VCaP (cell line): ENCODE results near the gene GOLPH3.

Experiments
- H3K27ac ChIP-seq: fragments of 450-650 bp; 2 replicates; pipeline ENCODE4 v1.5.1; 2017
- TF ChIP-seq, protein P1 (sequence below): fragments of 450-650 bp; conservative IDR thresholded peaks from 2 replicates; pipeline ENCODE4 v1.5.1; 2017; ENCODE audit warnings: mild to moderate bottlenecking, moderate library complexity

GOLPH3 gene

DNA sequence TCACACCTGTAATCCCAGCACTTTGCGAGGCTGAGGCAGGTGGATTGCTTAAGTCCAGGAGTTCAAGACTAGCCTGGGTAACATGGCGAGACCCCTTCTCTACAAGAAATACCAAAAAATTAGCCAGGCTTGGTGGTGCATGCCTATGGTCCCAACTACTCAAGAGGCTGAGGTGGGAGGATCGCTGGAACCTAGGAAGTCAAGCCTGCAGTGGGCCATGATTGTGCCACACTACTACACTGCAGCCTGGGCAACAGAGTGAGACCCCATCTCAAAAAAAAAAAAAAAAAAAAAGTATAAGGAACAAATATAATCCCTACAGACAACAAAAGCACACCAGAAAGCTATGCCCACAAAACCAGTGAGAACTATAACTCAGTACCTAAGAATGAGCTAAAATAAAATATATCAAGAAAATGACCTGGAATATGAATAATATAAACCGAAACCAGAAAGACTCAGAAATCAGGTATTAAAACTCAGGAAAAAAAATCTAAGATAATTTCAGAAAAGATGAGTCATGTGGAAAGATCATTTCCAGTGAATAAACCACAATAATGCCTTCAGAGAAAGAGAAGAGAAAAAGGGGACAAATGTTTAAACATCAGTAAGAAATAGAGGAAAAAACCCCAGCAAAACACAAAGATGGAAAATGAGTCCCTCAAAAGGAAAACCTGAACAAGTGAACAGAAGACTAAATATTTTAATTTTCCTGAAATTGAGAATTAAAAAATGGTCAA, 57.4 kb downstream of the GOLPH3 start:
- TF ChIP-seq, protein P1, sequence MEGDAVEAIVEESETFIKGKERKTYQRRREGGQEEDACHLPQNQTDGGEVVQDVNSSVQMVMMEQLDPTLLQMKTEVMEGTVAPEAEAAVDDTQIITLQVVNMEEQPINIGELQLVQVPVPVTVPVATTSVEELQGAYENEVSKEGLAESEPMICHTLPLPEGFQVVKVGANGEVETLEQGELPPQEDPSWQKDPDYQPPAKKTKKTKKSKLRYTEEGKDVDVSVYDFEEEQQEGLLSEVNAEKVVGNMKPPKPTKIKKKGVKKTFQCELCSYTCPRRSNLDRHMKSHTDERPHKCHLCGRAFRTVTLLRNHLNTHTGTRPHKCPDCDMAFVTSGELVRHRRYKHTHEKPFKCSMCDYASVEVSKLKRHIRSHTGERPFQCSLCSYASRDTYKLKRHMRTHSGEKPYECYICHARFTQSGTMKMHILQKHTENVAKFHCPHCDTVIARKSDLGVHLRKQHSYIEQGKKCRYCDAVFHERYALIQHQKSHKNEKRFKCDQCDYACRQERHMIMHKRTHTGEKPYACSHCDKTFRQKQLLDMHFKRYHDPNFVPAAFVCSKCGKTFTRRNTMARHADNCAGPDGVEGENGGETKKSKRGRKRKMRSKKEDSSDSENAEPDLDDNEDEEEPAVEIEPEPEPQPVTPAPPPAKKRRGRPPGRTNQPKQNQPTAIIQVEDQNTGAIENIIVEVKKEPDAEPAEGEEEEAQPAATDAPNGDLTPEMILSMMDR: no peak
- H3K27ac ChIP-seq: peak overlapping the region; percentile 8; the same call in 1 of the 2 replicates

DNA sequence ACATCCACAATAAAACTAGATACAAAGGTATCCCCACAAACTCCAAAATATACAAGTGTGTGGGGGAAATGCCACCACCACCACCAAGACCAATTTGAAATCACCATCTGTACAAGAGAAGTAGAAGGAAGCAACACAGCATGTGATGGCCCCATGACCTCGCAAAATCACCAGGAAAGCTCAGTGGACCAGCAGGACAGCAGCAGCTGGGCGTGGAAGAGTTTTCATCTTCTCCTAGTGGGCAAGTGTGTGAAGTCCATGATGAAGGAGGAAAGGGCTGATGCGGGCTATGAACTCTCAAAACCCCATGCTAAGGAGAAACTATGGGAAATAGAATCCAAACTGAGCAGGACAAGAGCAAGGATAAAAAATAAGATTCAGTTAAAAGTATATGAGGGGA, 58.1 kb downstream of the GOLPH3 start:
- H3K27ac ChIP-seq: peak overlapping the region; percentile 8; the same call in 1 of the 2 replicates
- TF ChIP-seq, protein P1: no peak

DNA sequence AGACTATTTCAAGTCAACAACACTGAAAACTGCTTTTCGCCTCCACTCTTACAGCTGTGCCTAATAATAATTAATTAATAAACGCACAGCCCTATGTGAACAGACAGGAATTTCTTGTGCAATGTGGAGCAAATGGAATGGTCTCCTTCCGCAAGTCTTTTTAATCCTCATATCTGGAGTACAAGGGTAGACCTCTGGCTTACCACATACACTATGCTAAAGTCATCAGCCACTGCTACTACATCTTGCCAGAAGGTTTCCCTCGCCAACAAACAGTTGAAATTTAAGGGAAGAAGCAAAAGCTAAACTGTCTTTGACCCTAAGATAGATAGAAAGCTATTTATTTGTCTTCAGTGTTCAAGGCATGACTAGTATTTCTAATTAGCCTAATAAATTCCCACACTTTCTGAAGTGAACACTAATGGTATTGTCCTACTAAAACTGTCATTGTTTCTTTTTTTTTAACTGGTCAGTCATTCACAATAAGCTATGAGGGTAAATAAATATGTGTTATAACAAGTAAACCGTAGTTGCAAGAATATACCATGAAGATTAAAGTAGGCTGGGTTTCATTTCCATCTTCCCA, 63.9 kb downstream of the GOLPH3 start:
- TF ChIP-seq, protein P1: no peak
- H3K27ac ChIP-seq: no peak overlapping the region

DNA sequence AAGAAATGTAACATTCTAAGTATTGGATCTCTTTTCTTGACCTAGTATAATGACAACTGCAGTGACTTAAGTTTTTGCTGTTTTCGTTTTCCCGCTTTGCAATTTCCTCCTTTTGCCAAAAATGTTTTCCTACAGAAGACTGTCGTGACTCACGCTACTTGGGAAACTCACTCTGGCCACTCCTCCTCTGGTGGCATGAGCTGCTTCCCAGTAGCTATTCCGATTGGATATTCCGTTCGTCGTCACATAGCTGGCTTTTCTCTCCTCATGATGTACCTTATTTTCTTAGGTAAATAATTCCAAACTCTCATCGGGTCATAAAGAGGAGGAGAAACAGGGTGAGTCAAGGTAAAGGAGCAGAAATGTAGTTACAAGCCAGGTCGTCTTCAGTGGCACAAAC, 64.9 kb downstream of the GOLPH3 start:
- TF ChIP-seq, protein P1: no peak
- H3K27ac ChIP-seq: no peak overlapping the region

DNA sequence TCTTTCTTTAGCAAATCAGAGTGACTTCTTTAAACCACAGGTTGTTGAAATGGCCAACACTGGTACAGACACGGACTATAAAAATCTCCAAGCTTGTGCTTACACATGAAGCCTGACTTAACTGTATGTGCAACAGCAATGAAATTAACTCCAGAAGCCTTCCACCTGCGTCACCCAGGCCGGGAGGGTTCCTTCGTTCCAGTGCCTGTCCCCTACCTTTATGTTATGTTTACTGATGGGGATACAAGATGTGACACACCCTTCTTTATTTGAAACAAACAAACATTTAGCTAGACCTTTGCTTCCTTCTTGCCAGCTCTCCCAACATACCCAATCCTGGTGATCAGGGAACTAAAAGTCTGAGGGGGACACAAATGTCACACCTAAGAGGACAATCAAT, 66.0 kb downstream of the GOLPH3 start:
- peak overlapping the region; percentile 15; the same call in 1 of the 2 replicates for H3K27ac ChIP-seq
- TF ChIP-seq, protein P1: no peak

DNA sequence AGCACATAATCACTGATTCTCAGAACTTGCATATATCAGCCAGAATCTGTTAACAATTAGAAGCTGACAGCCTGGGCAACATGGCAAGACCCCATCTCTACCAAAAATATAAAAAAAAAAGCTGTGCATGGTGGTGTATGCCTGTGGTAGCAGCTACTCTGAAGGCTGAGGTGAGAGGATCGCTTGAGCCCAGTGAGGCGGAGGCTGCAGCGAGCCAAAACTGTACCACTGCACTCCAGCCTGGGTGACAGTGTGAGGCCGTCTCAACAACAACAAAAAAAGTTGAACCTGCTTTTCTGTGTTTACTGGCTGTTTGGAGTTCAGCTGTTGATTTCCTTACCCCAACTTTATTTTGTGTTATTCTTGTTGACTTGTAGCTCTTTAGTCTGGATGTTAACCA, 66.8 kb downstream of the GOLPH3 start:
- TF ChIP-seq, protein P1: no peak
- H3K27ac ChIP-seq: no peak overlapping the region

DNA sequence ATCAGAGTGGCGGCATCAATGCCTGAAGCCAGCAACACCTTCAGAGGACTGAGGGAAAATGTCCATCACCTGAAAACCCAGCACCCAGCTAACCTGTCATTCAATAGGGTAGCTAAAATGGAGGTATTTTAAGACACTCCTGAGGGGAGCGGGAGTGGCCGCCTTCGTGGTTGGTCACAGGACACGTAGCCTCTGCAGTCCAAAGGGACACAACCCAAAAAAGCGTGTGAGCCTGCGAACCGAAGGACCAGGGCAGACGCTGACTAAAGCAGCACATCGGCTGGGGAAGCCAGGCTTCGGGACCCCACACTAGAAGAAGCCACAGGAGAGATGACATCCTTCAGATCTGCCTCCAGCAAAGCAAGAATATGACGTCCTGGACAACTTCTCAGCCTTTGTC, 70.6 kb downstream of the GOLPH3 start:
- H3K27ac ChIP-seq: no peak overlapping the region
- TF ChIP-seq, protein P1: no peak
